ENCODE data around the gene ANHX.

DNA sequence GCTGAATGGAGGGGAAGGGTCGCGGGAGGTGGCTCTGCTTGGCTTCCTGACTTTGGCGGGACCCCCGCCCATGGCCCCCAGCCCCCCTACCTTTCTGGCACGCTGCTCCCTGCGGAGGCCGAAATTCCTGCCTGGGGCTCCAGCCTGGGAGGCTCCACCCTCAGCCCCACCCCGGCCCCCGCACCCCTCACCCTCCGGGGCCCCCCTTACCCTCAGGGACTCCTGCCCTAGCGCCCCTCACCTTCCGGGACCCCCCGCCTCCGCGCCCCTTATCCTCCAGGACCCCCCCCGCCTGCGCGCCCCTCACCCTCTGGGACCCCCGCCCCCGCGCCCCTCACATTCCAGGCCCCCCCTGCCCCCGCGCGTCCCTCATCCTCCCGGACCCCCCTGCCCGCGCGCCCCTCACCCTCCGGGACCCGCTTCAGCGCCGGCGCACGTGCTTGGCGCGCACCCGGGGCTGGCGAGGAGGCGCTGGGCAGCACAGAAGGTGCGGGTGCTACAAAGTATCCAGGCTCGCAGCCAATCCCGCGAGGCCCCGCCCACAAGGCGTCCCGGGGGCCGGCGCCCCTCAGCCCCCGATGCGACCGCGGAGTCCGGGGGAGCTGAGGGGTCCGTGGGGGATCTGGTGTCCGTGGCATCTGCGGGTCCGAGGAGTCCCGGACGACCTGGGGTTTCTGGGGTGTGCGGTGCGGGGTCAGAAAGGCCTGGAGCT is at the start of gene ANHX:
- TF ChIP-seq, protein P1, sequence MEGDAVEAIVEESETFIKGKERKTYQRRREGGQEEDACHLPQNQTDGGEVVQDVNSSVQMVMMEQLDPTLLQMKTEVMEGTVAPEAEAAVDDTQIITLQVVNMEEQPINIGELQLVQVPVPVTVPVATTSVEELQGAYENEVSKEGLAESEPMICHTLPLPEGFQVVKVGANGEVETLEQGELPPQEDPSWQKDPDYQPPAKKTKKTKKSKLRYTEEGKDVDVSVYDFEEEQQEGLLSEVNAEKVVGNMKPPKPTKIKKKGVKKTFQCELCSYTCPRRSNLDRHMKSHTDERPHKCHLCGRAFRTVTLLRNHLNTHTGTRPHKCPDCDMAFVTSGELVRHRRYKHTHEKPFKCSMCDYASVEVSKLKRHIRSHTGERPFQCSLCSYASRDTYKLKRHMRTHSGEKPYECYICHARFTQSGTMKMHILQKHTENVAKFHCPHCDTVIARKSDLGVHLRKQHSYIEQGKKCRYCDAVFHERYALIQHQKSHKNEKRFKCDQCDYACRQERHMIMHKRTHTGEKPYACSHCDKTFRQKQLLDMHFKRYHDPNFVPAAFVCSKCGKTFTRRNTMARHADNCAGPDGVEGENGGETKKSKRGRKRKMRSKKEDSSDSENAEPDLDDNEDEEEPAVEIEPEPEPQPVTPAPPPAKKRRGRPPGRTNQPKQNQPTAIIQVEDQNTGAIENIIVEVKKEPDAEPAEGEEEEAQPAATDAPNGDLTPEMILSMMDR (conservative IDR thresholded peaks at IDR 0.05; ENCODE audit: low read length), result no peak
- TF ChIP-seq EZH2phosphoT487 (IDR thresholded peaks at IDR 0.05; ENCODE audit: borderline replicate concordance), result no peak

Measured in Loucy (cell line).